Neural crest cell (in vitro differentiated cells): ENCODE results near the gene GALNTL6. TPM values are rescaled to one million over a fixed set of nuclear protein-coding genes. Genes with fewer than 3 reads are reported as not detected.

Experiments
- DNase-seq: peaks from one replicate; pipeline ENCODE4 v3.0.0; 2021; ENCODE audit warnings: low read depth, mixed read lengths, low spot score
- H3K27ac Mint-ChIP-seq: one replicate; pipeline ENCODE4 v1.8.0; 2021; ENCODE audit warnings: mild to moderate bottlenecking, mixed read lengths; ENCODE audit not compliant: unreplicated experiment
- H3K27me3 Mint-ChIP-seq: 2 replicates; pipeline ENCODE4 v1.8.0; 2021; ENCODE audit warnings: low read depth, mild to moderate bottlenecking, mixed read lengths
- H3K36me3 Mint-ChIP-seq: 2 replicates; pipeline ENCODE4 v1.8.0; 2021; ENCODE audit warnings: low read depth, mild to moderate bottlenecking, mixed read lengths
- H3K4me1 Mint-ChIP-seq: 2 replicates; pipeline ENCODE4 v1.8.0; 2021; ENCODE audit warnings: mixed read lengths
- H3K4me3 Mint-ChIP-seq: one replicate; pipeline ENCODE4 v1.8.0; 2021; ENCODE audit warnings: mild to moderate bottlenecking, mixed read lengths
- H3K9me3 Mint-ChIP-seq: 2 replicates; pipeline ENCODE4 v1.8.0; 2021; ENCODE audit warnings: mixed read lengths
- CTCF ChIP-seq: fragments of 200-600 bp; sonication (generic); conservative IDR thresholded peaks from 2 replicates; pipeline ENCODE4 v1.5.0; 2021; ENCODE audit warnings: antibody characterized with exemption, mild to moderate bottlenecking
- total RNA-seq: library from RNA; stranded (reverse); gene quantifications from 2 replicates; pipeline ENCODE4 v1.2.1, GENCODE V29; 2021

Gene GALNTL6
- total RNA-seq, 1 donor from 2014 or later: 0.07 TPM

- Mint-ChIP-seq H3K9me3 (no peaks in the 10 kb centered on the region), H3K36me3 (no peaks in the 10 kb centered on the region), H3K27me3 (no peaks in the 10 kb centered on the region), H3K4me1 (peaks cover 16% of the 10 kb centered on the region), H3K27ac (no peak overlapping the region), H3K4me3 (no peak overlapping the region)
- no peak for DNase-seq
- no peak for TF ChIP-seq CTCF
These were observed 443.6 kb downstream of the GALNTL6 start for GRCh38 chr4:172256820-172257219.

- Mint-ChIP-seq H3K4me3 (no peak overlapping the region), H3K9me3 (no peaks in the 10 kb centered on the region), H3K27ac (no peak overlapping the region), H3K27me3 (no peaks in the 10 kb centered on the region), H3K36me3 (no peaks in the 10 kb centered on the region), H3K4me1 (peaks cover 5% of the 10 kb centered on the region)
- TF ChIP-seq CTCF: no peak
- no peak for DNase-seq
These were observed 457.2 kb downstream of the GALNTL6 start for GRCh38 chr4:172270397-172270796.

GRCh38 chr4:172287117-172287516 is 473.9 kb downstream of the GALNTL6 start:
- no peaks in the 10 kb centered on the region for H3K36me3 Mint-ChIP-seq
- no peaks in the 10 kb centered on the region for H3K4me1 Mint-ChIP-seq
- no peak overlapping the region for H3K4me3 Mint-ChIP-seq
- H3K9me3 Mint-ChIP-seq: no peaks in the 10 kb centered on the region
- no peak for DNase-seq
- H3K27me3 Mint-ChIP-seq: no peaks in the 10 kb centered on the region
- no peak overlapping the region for H3K27ac Mint-ChIP-seq
- no peak for TF ChIP-seq CTCF

GRCh38 chr4:172305698-172306097 is 492.5 kb downstream of the GALNTL6 start:
- H3K4me1 Mint-ChIP-seq: no peaks in the 10 kb centered on the region
- H3K4me3 Mint-ChIP-seq: no peak overlapping the region
- no peaks in the 10 kb centered on the region for H3K27me3 Mint-ChIP-seq
- H3K27ac Mint-ChIP-seq: no peak overlapping the region
- DNase-seq: no peak
- peaks cover 3% of the 10 kb centered on the region for H3K36me3 Mint-ChIP-seq
- peaks cover 11% of the 10 kb centered on the region for H3K9me3 Mint-ChIP-seq
- TF ChIP-seq CTCF: no peak

- Mint-ChIP-seq H3K27me3 (no peaks in the 10 kb centered on the region), H3K4me3 (no peak overlapping the region), H3K9me3 (peaks cover 11% of the 10 kb centered on the region), H3K4me1 (no peaks in the 10 kb centered on the region), H3K27ac (no peak overlapping the region), H3K36me3 (no peaks in the 10 kb centered on the region)
- no peak for DNase-seq
- TF ChIP-seq CTCF: no peak
These were observed 494.9 kb downstream of the GALNTL6 start for GRCh38 chr4:172308078-172308477.

GRCh38 chr4:172311682-172312081 is 498.5 kb downstream of the GALNTL6 start:
- no peaks in the 10 kb centered on the region for H3K27me3 Mint-ChIP-seq
- no peak overlapping the region for H3K27ac Mint-ChIP-seq
- H3K4me1 Mint-ChIP-seq: no peaks in the 10 kb centered on the region
- H3K4me3 Mint-ChIP-seq: no peak overlapping the region
- DNase-seq: no peak
- peaks cover 10% of the 10 kb centered on the region for H3K9me3 Mint-ChIP-seq
- no peaks in the 10 kb centered on the region for H3K36me3 Mint-ChIP-seq
- no peak for TF ChIP-seq CTCF
